Stimulated activated CD4-positive, alpha-beta T cell treated with anti-CD3 and anti-CD28 coated beads, TNF-alpha, amount 100 ng/mL, for 48 hours (primary cell): ENCODE results near the gene ENO4.

Experiments used
- DNase-seq, 3 donors: peaks; one replicate each; pipeline ENCODE4 v3.0.0-alpha.2; 2020; ENCODE audit warnings: low read depth in 3 of 3

Gene ENO4

DNA sequence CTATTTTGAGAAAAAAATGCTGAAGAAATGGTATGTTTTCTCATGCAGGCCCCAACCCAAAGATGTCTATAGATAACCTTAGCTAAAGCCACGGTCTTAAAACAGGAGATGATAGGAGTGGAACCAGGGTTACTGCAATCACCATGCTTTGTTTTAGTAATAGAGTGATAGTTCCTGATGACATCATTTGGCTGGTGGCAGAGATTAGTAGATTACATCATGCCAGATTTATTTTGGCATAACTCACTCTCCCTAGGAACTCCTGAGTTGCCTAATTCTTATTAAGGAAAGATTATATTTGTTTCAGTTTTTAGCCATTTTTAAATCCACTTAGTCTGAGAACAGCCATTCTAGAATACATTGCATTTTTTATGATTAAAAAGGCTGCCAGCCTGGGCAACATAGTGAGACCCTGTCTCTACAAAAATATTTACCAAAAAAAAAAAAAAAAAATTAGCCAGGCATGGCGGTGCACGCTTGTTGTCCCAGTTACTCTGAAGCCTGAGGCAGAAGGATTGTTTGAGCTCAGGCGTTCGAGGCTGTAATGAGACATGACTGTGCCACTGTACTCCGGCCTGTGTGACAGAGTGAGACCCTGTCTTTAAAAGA, 17.8 kb downstream of the ENO4 start:
- DNase-seq, result no peak

DNA sequence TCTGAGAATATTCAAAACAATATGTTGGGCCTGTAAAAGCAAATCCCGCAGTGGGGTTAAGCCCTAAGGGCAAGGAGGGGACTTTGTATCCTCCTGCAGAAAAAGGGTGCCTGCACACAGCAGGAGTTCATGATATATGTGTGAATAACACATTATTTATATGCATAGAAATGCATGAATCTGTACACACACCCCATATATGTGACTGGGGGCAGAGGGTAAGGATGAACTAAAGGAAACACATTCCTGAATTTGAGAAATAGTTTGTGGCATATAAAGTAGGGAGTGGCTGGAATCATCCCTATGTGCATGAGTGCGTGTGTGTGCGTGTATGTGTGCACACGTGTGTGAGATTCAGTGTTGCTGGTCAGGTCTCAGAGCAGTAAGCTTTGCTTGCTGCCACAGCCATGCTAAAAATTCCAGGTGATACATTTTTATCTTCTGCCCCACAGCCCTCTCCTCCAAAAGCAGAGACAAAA, 18.9 kb downstream of the ENO4 start:
- DNase-seq, result no peak

DNA sequence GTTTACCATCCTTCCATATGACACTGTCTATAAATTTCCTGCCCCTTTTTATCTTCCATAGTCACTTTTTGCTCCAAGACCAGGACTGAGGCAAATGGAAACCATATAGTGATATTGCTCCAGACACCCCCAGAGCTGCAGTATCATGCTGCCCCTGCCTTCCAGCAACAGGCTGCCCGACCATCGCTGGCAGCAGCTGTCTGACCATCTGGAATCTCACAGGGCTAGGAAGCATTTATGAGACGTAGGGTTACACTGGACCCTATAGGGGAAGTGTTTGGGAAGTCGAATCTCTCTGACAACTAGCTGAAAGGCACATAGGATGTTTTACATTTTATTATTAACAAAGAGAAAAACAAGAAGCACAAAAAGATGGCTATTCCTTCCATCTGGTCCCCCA, 19.4 kb downstream of the ENO4 start:
- no peak for DNase-seq

DNA sequence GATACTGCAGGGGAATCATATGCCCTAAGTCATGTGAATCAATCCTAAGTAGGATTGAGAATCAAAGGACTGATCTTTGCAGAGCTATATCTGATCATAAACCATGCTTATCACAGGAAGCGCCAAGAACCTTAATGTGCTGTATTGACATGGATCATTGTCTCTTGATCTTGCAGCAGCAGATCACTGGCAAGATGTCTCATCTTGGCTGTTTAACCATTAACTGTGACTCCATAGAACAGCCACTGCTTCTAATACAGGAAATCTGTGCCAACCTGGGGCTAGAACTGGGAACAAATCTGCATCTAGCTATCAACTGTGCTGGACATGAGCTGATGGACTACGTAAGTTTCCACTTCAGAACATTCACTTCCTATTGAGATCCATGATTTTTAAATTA, 21.6 kb downstream of the ENO4 start:
- DNase-seq, result no peak

DNA sequence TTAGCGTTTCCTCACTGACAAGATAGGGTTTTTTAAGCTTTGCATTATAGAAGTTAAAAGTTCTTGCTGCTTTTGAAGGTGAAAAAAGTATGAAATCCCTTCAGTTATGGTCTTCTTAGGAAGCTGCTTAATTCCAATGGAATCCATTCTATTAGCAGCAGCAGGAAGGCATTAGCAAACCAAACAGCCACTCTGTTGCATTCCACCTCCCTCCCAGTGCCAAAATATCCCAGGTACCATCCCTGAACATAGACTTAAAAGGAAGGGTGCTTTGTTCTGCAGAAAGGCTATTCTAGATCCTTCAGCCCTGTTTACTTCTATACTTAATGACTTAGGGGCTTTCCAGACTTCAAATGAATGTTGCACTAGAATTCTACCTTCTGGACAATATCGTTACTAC, 23.8 kb downstream of the ENO4 start:
- no peak for DNase-seq

DNA sequence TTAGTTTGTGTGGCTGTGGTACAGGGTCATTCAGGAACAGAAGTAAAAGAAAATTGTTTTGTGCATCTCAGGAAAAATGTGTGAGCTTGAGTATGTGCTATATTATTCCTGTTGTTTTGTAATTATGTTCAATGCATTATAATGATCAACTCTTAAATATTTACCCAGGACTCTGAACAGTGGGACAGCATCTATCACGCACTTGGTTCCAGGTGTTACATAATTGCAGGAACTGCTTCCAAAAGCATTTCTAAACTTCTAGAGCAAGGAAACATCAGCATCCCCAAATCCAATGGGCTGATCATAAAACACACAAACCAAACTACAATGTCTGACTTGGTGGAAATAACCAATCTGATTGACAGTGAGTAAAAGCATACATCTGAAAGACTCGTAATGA, 26.6 kb downstream of the ENO4 start:
- no peak for DNase-seq

DNA sequence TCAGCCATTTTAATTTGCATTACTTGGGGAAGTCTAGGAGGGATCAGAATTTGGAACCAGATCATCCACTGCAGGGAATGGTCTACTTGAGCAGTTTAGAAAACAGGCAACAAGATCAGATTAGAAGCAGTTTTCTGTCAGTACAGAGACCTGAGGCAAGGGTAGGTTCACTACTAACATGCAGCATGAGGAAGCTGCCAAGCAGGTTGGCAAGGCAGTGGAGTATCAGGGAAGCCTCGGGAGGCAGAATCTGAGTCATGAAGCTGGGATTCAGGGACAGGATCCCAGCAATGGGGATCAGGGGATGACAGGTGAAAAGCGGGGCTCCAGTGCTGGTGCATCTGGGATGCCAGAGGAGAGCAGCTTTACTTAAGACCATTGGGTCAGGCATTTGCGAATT, 28.1 kb downstream of the ENO4 start:
- DNase-seq, result no peak

DNA sequence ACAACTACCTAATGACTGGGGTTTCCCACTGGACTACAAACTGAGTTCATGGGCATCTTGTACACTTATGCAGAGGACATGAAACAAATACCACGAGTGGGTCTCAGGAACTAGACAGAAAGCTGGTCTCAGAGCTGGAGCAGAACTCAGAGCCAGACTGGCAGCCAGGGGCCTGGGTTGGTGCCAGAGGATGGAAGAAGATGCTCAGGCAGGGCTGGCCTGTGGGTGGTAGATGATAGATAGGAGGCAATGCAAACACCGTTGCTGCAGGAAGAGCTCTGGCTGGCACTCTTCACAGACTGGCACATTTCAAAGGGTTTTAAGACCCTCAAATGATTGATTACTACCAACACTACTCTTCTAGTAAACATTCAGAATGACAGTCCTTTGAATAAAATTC, 28.8 kb downstream of the ENO4 start:
- DNase-seq, result no peak

DNA sequence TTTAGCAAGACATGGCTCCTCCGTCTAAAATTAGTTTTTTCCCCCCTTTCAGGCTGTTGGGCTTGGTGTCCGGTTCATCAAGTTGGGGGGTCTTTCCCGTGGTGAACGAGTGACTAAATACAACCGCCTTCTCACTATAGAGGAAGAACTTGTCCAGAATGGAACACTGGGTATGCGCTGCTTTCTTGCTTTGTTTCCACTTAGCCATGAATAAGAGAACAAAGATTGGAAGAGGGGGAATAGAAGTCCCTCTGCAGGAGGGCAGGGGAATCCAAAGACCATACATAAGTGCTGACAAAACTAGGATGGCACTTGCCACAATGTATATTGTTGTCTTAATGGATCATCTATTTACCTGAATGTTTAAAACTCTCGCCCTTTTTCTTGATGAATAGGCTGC, 30.5 kb downstream of the ENO4 start:
- no peak for DNase-seq

DNA sequence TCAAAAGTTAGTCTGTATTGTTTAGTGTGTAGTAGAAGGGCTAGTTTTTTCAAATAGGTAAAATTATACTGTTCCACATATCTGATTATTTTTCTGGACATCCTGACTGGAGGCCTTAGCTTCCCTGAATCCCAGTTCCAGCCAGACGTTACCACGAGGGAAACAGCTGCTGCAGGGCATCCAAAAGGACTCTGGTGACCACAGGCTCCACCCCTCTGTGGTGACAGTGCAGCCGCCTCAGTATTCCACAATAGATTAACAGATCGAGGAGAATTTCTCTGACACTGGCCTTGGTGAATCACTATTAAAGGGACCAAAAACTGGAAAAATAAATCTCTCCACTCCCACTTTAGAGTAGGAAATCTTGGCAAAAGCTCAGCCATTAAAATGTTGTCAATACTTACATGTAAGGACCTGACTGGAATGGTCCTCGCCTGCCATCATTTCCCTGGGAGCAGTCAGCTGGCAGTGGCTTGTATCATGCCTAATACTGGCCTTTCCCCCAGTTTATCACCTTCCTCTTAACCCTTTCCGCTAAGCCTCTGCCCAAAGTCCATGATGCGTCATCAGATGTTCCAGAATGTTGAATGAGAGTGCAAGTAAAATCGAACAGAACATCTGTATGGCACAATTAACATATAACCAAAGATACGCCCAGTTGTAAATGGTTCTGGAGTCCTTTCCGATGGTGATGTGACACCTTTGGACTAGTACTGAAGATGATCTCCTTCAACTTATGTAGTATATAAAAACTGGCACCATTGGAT, 31.6 kb downstream of the ENO4 start:
- no peak for DNase-seq

DNA sequence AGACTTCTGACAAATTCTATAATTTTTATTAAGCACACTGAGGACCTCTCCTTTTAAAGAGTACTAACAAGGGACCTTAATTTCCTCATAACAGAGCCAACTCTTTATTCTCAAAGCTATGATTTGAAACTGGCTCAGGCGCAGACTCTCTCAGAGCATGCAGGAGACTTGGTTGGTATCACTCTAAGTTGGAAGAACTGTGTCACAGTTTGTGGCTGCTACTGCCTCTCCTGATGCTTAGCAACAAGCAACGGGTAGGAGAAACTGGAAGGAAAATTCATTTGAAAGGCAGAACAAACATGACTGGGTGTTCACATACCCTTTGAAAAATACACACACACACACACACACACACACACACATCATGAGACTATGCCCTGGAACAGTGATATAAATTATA, 33.3 kb downstream of the ENO4 start:
- DNase-seq, result no peak

DNA sequence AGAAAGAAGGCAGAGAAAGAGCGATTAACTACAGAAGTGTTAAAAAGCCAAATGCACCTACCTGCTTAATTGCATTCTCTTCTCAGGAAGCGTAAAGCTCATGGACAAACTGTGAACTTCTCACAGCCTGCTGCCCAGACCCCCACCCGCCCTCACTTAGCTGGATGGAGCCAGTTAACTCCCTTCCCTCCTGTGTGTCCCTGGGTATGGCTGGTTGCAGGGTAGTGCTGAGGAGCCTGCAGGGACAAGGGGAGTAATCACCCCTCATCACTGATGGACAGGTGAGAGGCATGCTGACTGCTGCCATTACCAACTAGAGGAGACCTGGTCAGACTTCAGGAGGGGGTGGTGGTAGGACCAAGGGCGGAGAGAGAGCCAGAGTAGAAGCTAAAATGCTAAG, 37.5 kb downstream of the ENO4 start:
- DNase-seq, result no peak

DNA sequence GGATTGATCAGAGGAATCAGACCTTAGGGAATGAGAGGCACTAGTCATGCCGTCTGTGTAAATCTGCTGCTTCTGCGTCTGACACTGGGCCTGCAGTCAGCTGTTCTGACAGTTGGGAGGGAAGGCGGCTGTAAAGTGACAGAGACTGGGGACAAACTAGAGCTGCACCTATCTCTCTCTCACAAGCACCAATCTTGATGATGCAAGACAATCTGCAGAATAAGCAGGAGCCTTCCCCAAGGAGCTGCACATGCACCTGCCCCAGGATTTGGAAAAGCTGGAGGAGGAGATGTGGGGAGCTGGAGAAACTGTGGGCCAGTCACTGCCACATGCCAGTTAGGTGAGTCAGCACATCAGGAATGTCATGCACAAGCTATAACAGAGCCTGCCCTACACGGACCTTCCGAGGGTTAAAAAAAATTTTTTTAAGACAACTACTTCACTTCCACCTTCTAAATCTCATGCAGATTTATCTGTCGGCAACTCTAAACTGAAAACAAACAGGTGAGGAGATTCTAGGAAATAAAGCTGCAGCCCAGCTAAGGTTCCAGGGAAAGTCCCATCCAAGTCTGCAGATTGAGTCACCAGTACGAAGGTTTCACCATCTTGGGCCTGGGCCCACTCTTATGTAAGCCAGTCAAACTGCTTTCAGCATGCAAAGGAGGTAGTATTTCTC, 39.2 kb downstream of the ENO4 start:
- no peak for DNase-seq

DNA sequence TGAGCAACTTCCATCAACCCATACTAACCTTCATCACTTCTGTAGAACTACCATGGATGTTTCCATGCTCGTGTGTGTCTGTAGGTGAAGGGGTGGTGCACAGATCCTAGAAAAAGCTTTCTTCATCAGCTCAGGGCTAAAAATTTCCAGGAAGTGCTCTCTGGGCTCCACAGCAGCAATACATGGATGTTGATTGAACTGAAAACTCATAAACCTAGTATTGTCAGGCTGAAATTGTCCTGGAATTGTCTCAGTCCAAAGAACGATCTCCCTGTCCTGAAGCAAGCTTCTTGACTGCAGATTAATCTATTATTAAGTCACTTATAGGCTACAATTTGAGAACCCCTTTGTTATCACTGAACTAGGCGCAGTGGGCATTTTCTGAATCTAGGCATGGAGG, 39.8 kb downstream of the ENO4 start:
- no peak for DNase-seq

DNA sequence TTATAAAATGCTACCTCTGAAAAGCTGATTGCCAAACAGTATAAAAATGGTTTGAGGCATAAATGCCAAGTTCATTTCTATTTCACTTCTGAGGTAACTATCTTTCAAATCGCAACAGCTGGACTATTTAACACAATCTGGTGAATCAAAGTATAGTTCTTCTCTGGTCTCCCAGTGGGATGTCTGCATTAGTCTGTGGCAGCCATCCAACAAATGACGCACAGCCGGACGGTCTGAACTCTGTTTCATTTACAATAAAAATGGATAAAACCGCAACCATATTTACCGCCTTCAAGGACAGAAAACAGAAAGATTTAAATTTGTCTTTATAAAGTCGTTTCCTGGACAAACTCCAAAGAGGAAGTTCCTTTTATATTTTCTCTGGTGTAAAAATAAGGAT, 41.9 kb downstream of the ENO4 start:
- DNase-seq, result no peak

DNA sequence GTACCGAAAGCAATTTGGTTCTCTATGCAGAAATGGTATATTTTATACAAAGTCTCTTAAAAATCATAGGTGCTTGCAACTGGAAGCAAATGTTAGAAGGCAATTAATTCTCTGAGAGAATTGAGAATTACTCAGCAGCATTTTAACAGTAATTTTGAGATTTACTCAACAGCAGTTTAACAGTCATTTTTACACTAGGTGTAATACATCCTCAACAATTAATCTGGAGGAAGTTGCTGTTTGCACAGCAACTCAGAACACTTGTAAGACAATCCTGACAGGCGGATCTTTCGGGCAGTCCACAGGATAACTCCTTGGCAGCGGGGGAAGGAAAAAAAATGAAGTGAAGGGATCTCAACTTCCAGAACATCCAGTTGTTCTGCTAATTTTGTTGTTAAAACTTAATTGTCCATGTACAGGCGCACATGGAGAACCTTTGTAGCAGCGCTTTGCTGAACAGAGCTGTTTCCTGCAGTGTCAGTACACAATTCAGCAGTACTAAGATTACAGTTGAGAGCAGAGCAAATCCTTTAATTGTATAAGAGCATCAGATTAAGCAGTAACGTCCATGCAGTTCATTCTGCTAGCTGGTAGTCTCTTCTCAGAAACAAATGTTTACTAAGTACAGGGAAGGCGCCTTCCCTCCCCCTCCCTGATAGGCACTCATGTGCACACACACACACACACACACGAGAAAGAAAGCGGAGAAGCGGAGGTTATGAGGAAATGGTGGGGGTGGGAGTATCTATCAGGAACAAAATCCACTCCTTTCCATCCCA, 43.8 kb downstream of the ENO4 start:
- DNase-seq, result no peak

DNA sequence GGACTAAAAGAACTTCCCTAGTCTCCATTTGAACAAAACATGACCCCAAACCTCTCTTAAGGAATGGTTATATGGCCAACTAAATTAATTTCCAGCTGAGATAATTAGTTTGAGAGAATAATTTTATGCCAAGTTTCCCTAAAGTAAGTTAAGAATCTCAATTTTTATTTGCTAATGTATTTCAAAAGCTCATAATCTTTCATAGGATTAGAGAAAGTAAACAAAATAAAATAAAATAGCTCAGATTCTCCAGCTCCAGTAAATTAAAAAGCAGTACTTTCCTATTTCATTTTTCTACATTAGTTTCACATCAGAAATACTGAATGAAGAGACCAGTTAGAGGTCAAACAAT, 44.4 kb downstream of the ENO4 start:
- DNase-seq, result no peak

DNA sequence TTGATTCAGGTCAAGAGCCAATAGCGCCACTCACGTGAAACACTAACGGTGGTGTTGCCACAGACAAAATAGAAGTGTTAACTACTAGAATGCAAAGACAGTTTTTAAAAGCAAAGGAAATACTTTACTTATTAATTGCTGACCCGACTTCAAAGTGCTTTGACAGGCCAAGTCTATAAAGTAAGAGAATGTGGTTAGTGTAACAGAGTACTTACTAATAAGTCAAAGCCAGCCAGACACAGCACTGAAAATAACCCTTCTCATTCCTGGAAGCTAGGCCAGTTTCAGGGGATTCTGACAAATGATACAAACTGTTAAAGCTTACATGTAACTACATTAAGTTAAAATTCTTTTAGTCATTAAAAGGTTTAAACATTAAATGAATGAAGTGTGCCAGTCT, 50.3 kb downstream of the ENO4 start:
- no peak for DNase-seq

DNA sequence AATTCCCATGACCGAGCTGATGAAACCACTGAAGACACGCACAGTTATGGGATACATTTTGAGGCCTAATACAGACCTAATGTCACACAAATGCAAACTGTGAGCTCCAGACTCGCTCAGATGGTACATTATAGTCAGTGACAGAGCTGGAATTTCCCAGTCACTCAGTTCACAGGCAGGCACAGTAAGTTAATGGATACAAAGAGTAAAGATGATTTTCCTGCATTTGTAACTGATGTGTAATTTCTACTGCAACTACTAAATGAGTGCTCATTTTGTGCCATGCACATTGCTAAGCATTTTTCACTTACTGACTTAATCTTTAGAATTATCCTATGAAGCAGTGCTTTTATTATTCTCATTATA, 56.5 kb downstream of the ENO4 start:
- DNase-seq, result no peak

DNA sequence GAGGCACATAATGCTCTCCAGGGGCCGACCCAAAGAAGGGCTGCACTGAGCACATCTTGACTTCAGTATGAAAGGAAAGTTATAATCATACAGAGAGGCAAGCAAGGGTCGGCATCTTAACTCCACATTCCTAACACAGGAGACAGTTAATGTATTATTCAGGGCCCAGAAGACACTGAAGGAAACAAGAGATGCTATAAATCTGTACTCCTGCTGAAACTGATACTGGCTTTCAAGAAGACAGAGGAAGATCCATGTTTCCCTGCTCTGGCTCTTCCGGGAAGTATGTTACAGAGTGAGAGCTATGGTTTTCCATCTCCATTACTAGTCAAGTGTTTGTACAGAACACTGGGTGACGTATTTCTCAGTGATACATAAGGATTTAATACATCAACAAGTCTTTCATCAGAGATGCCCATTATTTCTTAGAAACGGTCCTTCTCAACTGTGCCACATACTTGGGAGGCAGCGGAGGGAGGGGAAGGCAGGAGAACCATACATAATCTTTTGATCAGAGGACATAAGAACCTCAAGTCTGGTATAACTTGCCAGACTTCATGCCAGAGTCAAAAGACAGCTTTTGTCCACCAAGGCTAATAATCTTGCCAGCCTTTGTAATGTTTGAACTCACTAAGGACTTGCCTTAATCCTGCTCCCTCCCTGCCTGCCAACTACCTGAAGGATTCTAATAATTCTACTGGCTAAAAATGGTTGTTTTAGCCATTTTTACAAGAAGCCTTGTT, 58.1 kb downstream of the ENO4 start:
- DNase-seq, result no peak

DNA sequence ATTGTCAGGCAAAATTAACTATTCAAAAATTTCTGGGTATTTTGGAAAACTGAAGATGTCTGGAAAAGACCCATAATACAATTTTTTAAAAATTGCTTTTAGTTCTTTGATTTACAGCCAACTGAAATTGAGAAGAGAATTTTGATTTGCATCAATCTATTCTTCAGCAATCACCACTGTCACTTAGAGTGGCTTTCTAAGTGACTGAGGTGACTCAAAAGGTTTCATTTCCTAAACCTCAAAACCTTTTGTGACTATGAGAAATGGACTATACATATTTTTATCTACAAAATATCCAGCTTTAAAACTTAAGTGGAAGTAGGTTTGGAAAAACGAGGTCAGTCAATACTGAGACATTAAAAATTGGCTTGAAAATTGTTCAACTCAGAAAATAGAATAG, 60.0 kb downstream of the ENO4 start:
- no peak for DNase-seq

DNA sequence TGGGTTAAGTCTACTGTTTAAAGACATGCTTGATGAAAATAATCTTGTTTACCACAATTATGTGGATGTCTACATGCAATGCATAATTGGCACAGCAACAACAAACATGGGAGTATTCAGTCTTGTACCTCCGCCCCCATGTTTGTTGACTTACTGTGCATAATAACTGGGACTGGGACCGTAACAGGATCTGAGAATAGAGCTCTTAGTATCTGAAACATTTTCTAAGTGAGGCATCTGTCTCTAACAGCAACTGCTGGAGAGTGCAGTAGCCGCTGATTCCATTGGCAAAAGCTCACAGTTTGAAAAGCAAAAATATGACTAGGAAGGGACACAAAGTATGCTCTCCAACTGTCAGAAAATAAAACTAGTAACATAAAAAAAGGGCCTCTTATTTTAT, 61.6 kb downstream of the ENO4 start:
- no peak for DNase-seq
